Uterus (tissue), 2 donors: Measurements from ENCODE around the gene HBM.

Experiments used
- CTCF ChIP-seq, 4 experiments: fragments of 200-600 bp in 2 of 4; fragments of 450-650 bp in 2 of 4; sonication (generic) in 2 of 4; IDR thresholded peaks; one replicate each; pipeline ENCODE4 v1.5.1; 2016 to 2019; ENCODE audit warnings: antibody characterized with exemption in 4 of 4, mild to moderate bottlenecking in 2 of 4, moderate library complexity in 1 of 4
- POLR2A ChIP-seq, 2 donors: fragments of 450-650 bp; IDR thresholded peaks; one replicate each; pipeline ENCODE4 v1.6.1; 2016; ENCODE audit warnings: antibody characterized with exemption in 2 of 2, mild to moderate bottlenecking in 1 of 2, moderate library complexity in 1 of 2

GRCh38 chr16:154217-155030 is 11.4 kb upstream of the HBM start:
- TF ChIP-seq CTCF (IDR thresholded peaks at IDR 0.05): no peak
- TF ChIP-seq POLR2A (IDR thresholded peaks at IDR 0.05): no peak
